ENCODE measurements around the gene NEDD9.

NEDD9 gene

DNA sequence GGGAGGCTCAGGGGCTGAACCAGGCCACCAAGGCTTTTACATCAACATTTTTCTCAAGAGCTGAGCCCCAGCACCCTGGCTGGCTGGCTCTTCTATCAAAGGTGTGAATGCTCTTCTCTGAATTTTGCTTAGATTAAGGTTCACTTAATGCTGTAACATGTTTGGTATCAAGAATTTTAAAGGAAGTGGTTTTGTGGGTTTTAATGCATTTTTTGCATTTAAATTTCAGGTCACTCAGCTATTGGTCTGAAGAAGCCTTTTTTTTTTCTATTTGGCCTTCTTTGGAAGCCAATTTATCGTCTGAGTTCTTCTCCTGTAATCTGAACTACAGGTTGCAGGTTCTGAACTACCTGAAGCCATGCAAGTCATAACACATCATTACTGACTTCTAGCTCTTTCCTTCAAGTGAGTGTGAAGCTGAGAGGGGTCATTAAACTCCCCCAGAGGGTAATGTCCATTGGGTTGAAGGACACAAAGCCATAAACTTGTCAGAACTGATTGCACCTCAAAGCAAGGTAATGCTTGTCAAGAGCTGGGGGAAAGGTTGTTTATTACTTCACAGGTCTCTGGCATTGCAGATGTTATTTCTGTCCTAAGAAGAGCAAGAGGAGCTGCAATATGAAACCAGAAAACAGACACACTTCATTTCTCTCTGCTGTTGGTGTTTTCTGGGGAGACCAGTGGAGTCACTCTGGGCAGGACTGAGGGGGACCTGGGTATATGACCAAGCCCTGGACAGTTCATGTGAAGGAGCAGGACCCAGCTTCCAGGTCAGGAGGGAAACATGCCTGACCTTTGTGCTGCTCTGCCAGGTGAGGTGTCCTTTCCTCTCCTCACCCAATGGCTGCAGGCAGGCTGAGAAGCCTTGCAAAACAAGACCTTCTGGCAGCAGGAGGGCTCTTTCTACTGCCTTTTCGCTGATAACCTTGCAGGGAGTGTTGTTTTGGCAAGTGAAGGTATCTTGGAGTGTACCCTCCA, 26.1 kb upstream of the NEDD9 start:
- DNase-seq: no peak

DNA sequence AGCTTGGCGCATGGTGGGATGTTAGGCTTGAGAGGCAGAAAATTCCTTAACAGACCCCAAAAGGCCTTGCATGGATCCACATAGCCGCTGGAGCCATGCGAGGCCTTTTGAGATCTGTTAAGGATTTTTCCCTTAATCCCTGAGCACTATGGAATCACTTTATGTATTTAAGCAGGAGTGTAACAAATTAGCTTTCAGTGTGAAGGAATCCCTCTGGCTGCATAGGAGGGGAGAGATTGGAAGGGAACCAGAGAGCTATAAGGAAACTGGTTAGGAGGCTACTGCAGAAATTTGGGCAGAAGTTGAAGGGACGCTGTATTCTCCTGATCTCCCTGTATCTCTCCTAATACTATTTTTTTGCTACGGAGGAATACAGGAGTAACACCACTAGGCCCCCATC, 23.1 kb upstream of the NEDD9 start:
- DNase-seq: no peak

DNA sequence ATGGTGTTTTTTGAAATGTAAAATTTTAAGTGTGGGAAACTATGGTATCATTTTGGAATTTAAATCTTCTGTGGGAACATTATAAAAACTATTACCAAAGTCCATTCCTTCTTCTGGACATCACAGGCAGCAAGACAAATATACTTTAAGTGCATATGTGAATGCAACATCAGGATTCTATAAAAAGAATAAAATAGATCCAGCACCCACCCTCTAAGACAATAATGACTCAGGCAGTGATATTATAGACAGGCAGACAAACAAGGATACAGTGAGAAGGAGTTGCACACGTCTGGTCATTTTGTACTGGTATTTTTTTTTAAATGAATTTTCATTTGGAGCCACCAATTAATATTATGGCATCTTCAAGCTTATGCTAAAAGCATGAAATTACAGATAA, 21.1 kb upstream of the NEDD9 start:
- DNase-seq: no peak

DNA sequence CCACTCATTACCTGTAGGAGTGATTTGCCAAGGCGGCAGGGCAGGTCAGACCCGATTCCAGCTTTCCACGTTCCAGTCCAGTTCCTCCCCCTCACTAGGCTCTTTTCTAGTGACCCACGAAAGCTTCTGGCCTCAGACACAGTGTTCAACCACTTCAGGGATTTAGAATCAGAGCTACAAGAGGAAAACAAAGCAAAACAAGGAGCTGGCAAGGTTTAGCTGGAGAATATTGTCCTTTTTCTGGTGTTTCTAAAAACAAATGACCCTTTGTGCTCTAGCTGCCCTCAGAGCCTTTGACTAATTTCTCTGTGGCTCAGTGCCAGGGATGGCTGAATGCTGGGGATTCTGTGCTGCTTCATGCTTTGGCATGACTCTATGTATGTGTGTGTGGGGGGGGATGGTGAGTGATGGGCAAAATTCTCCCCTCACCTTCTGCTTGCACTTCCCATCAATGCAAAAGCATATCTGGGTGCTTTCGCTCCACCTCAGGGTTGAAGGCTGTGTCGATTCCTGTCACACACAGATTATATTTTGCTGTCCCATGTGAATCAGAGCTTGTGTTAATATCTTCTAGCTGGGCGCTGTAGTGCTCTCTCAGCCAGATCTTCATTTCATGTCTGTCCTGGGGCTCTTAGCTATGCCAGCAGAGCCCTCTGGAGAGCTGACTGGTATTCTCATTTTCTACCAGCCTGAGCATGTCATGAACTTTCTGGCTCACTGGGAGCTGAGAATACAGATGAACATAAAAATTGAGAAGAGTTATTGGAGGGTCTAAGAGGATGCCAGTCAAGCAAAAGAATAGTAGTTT, 19.3 kb upstream of the NEDD9 start:
- peak; percentile 53 for DNase-seq

DNA sequence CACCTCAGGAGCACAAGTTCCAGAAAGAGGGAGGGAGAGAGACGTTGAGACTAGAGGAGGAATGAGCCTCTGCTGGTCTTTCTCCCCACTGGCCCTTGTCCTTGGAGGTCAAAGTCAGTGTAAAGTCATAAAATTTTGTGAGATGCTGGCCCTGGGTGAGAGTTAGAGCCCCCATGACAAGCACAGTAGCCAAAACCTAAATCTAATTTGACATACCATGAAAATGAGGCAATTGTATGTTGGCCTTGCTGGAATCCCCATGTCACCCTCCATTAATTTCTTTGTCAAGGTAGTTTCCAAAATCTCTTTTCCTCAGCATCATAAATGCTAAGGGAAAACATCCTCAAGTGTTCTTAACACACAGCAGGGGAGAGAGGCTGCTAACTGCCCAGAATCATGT, 17.6 kb upstream of the NEDD9 start:
- DNase-seq: no peak

DNA sequence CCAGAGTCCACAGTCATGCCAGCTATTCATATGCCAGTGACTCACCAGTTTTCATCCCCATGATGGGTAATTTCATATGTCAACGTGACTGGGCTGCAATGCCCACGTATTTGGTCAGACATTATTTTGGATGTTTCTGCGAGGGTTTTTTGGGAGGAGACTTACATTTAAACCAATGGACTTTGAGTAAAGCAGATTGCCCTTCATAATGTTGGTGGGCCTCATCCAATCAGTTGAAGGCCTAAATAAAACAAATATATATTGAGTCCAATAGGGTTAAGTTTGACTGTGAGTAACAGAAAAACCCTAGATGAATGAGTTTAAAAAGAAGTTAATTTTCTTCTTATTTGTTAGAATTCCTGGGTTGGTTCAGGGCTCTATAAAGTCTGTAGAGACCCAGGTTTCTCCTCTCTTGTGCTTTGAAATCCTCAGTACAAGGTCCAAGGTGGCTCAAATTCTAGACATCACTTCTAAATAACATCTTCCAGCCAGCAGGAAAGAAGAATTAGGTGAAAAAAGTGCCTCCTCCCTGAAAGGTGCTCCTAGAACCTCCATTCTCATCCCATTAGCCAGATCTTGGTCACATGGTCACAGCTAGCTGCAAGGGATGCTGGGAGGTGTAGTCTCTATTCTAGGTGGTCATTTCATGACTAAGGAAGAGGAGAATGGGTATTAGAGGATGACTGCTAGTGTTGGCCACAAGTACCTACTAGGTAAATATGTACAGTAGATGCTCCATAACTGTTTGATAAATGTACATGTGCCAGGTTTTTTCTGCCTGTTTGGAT, 16.7 kb upstream of the NEDD9 start:
- DNase-seq: no peak

DNA sequence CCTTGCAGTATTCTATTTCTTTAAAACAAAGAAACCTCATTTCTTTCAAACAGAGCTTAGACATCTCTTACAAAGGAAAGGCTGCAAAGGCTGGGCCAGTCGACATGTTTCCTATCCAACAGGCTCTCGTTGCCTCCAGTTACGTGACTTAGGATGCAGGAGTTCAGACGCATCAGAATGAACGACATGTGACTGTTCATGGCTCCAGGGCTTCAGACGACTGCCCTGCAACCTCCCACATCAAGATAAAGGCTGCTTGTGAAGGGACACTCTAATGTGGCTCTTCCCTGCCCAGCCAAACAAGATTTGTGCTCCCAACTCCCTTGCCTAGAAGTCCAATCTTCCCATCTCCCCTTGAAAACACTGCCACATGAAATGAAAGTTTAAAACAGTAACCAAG, 14.3 kb upstream of the NEDD9 start:
- no peak for DNase-seq

DNA sequence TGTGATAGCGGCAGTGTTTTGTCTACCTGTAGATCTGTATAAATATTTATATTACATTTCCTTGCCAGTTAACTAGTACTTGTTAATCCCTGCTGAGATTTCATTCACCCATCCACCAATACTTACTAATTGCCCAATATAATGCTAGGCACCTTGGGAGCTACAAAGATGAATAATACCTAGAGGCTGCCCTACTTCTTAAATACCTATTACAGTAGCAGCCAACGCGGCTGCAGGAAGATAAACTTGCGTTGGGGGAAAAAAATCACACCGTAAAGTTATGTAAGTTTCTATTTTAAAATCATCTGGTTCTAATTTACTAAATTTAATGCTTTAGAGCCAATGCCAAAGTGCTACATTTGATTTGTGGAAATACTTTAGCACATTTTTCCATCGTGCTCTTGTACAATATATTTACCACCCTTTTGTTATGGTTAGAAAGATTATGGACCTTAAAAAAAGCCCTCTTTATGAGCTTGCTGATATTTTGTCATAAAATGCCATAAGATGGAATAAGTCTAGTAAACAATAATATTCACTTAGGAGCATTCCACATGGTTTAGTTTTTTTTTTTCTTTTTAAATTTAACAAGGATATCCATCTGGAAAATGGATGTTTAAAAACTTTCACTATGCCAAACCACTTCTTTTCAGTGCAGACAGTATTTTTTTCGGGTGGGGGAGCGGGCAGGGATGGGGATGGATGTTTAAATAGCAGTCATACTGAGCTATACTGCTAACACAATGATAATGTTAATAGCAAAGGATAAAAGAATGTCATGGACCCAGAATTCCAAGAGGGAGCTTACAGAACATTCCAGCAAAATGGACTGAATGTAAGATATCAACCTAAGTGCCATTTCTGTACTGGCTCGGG, 13.2 kb upstream of the NEDD9 start:
- DNase-seq: peak; percentile 82

DNA sequence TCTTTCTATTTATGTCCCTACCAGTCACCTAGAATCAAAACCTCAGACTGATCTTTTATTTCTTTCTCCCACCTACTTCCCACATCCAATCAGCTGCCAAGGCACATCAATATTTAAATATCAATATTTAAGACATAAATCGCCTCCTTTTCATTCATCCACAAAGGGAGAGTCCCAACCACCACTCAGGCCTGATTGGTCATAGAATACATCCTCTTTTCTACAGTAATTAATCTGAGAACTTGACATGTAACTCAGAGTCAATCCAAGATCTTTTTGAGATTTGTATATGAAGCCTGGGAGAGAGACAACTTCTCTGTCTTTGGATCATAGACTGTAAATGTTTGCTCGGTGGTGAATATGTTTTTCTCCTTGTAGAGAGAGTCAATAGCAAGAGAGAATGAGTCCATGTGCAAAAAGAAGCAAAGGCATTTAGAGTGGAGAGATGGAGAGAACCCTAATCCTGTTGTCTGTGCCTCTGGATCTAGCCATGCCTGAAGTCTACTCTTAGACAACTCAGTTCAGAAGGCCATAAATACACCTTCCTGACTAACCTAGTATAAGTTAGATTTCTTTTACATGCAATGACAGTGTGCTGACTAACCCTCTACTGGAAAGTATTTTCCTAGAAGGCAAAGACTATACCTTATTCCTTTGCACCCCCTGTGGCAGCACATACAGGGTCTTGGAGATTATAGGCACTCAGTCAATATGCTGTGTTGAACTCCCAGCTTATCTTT, 12.1 kb upstream of the NEDD9 start:
- DNase-seq: no peak

DNA sequence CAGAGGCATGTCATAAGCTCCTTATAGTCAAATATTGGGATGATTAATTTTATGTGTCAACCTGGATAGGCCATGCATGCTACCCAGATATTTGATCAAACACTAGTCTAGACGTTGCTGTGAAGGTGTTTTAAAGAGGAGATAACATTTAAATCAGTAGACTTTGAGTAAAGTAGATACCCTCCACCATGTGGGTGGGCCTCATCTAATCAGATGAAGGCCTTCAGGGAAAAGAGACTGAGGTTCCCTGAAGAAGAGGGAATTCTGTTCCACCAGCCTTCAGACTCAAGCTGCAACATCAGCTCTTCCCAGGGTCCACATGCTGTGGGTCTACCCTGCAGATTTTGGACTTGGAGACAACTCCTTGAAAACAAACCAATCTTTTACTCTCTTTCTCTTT, 11.4 kb upstream of the NEDD9 start:
- no peak for DNase-seq

DNA sequence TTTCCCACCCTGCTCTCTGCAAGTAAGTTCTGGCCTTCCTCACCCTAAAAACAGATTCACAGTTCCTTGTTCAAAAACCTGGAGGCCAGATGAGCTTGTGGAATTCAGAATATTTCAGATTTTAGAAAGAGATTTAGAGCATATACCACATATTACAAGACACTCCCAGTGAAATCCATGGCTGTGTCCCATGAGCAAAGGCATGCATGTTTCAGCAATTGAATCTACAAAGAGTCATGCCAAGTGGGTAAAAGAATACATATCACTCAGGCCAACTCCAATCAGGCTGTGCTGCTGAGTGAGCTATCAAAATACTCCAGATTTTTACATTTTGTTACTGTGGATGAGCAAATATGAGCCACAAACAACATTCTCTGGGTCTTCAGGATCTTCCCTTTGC, 10.2 kb upstream of the NEDD9 start:
- DNase-seq: peak; percentile 78

DNA sequence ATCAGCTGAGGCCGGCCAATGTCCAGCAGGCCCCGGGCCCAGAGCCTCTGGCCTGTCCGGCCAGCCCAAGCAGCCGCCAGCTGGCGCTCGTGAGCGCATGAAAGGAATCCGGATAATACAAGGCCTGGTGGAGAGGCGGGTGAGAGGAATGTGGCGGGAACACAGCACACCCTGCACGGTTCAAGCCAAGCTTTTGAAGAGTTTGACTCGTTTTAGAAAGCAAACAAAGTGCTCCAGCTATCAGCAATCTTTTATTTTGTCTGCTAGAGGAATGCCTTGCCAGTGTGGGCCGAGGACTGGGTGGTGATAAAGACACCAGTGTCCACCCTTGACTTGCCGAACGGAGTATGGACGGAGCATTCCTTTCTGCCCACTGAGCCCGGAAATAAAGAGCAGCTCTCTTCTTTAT, 9.3 kb upstream of the NEDD9 start:
- no peak for DNase-seq

DNA sequence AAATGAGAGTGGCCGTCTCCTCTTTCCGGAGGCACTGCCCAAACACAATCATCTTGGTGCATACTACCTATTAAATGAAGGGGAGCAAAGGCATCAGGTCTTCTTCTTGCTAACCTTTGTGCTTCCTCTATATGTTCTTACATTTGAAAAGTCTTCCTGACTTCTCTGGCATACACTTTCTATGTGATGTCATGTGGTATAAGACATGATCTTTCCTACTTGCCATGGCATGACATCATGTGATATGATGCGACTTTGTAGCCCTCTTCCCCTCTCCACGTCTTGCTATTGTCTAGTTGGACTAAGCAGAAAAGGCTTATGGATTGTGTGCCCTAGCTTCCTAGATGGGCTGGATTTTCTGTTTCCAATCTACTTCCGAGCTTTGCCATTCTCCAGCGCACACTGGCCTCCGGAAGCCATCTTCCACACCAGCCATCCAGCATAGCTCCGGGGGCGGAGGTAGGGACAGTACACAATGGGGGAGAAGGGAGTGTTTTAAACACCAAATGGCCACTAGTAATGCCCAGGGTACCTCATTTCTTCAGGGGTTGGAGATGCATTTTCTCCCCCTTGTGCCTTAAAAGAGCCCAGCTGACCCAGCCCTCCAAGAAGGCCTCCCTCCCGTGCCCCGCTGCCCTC, 8.8 kb upstream of the NEDD9 start:
- no peak for DNase-seq

DNA sequence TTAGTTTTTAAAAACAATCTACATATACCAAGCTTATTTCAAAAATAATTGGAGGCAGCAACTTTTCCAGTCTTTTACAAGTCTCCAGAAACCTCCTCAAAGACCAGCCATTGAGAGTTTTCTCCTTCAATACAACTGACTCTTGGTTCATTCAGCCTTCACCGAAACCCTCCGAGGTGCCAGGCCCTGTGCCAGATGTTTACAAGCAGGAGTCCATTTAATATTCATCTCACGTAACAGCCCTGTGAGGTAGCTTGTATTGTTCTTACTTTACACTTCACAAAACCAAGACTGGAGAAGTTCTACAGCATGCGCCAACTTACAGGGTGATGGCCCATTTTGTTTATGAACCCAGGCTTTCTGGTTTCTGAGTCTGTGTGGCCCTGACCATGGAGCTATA, 5.5 kb upstream of the NEDD9 start:
- DNase-seq: no peak

DNA sequence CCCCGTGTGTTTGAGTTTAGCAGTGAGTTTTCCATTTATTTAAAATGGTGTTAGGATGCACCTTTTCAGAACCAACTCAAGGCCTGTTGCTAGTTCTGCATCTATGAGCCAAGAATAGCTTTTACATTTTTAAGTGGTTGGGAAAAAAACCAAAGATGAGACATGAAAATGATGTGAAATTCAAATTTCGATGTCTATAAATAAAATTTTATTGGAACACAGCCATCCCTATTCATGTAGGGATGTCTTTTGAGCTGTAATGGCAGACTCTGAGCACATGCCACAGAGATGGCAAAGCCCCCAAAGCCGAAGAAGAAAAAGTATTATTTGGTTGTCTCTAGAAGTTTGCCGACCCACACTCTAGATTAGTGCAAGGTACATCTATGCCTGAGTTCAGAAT, 5.0 kb upstream of the NEDD9 start:
- DNase-seq: no peak

DNA sequence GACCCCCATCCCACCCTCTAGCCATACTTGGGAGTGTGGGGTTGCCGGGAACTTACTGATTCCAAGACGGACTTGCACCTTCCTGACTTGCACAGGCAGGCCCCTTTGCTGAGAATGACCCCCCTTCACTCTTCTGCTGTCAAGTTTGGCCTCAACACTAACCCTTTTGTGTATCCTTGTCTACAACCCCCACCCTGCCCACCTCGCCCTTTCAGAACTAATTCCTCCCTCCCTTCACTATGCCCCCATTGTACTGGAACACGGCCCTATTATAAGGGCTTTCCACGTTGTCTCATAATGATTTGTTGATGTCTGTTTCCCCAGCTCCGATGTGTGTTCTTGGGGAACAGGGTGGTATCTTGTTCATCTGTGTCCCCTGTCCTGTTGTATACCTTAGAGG, 4.4 kb upstream of the NEDD9 start:
- no peak for DNase-seq

DNA sequence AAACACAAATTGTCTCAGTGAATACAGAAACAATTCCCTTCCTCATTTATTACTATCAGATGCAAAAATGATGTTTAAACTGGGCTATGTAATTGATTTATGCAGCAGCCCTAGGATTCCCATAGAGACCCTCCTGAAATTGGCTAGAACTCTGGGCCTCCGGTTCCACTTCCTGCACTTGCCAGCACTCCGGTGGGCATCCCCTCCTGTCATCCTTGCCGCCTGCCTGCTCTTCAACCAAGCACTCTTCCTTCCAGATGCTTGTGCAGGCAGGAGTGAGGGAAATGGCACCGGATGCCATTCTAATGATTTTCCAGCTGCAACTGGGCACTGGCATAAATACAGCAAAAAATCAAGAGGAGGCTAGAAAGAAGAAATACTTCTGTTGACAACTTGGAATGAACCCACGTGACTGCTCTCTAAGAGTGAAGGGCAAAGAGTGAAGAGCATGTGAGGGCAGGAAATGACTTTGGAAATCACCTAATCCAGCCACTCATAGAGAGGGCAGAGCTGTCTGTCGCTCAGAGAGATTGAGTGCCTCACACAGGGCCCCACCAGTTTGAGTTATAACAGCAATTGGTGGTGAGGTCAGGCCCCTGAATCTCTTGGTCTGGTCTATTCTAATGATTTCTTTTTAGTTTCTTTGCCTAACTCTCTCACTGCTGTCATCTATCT, 3.7 kb upstream of the NEDD9 start:
- DNase-seq: peak; percentile 38

DNA sequence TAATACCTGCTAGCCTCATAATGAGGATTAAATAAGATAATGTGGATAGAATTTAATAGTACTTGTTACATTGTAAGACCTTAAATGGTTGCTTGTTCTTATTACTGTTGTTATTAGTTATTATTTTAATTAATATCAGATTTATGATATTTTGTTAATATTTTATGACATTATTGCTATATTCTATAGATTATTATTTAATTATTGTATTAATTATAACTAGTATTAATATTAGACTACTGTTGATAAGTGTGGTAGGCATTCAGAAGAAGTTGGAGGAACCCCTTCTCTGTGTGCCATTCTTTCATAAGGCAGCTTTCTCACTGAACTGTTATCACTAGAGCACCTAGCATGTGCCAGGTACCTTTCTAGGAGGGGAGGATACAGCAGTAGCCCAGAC, 2.6 kb upstream of the NEDD9 start:
- no peak for DNase-seq

DNA sequence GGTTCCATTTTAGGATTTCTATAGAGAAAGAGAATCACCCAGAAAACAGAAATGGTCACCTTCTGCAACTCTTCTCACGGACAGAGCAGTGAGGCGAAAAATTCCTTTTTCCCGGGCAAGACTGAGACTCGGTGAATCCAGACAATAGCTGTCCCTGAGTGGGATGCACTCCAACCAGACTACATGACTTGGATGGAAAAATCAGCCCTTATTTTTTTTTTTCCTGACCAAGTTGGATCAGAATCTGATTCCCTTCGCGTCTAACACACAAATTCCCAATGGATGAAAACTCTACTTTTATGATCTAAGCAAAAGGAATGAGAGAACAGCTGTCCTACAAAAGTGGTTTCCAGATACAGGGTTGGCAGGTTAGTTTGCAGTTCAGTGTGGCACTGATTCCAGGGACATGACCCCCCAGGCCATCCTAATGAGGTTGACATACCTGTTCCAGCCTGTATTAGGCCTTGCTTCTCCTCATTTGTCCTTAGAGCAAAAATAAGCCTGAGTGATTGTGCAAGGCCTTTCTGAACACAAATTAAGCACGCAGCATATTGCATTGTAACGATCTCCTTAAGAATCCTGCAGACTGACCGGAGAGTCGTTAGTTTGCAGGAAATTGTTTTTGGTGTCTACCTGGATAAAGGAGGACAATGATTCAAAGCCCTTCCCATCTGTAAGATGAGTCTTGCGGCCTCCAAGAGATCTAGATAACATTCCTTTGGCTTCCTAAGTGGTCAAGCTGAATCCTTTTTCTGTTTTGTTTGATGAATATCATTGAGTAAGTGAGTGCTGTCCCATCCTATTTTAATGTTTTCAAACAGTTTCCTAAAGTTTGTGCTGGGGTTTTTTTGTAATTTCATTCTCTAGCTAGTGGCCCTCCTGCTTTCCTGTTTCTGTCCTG, 1.5 kb upstream of the NEDD9 start:
- DNase-seq: no peak

All from fibroblast of skin of right quadriceps (primary cell).